PC-9 (cell line): ENCODE data around the gene PIEZO2. TPM values are rescaled to one million over a fixed set of nuclear protein-coding genes. Genes with fewer than 3 reads are reported as not detected.

ENCODE experiments used
- BruUV-seq: library from RNA; stranded (reverse); fragments of 400-500 nt; replicated peaks from 2 replicates; lab custom pipeline; 2021; lab: Mats Ljungman, UMichigan
- CTCF ChIA-PET: fragments of 300-600 bp; sonication (Branson Sonifier 250); formaldehyde crosslinking; loops from one replicate; lab custom pipeline; 2022; ENCODE audit warnings: antibody characterized with exemption; lab: Charles Lee
- POLR2A ChIA-PET: fragments of 300-600 bp; sonication (Branson Sonifier 250); formaldehyde crosslinking; loops from one replicate; lab custom pipeline; 2022; ENCODE audit warnings: antibody characterized with exemption; ENCODE audit not compliant: unreplicated experiment; lab: Charles Lee
- DNase-seq, 2 experiments: peaks; one replicate each; pipeline versions ENCODE4 v3.0.0 to v3.0.0-alpha.2; 2015 to 2022; ENCODE audit warnings: mixed read lengths in 1 of 2
- H2AFZ ChIP-seq: fragments of 200-600 bp; sonication (generic); 2 replicates; pipeline ENCODE4 v1.8.1; 2017; ENCODE audit warnings: antibody characterized with exemption
- H3F3A ChIP-seq: fragments of 200-600 bp; sonication (generic); 2 replicates; pipeline ENCODE4 v1.8.1; 2017; ENCODE audit warnings: antibody characterized with exemption, mild to moderate bottlenecking, low read depth; ENCODE audit not compliant: insufficient read depth
- H3K27ac ChIP-seq: fragments of 200-600 bp; sonication (generic); 2 replicates; pipeline ENCODE4 v1.6.1; 2016; ENCODE audit warnings: mixed run types
- H3K27me3 ChIP-seq: fragments of 200-600 bp; sonication (generic); 2 replicates; pipeline ENCODE4 v1.6.1; 2016; ENCODE audit warnings: low read depth, mixed run types; ENCODE audit not compliant: insufficient read depth
- H3K36me3 ChIP-seq: fragments of 200-600 bp; sonication (generic); 2 replicates; pipeline ENCODE4 v1.6.1; 2016; ENCODE audit warnings: low read depth, mixed run types
- H3K4me1 ChIP-seq: fragments of 200-600 bp; sonication (generic); replicated peaks from 2 replicates; pipeline ENCODE4 v1.6.1; 2016; ENCODE audit warnings: mixed run types; ENCODE audit not compliant: insufficient read depth
- H3K4me2 ChIP-seq: fragments of 200-600 bp; sonication (generic); 2 replicates; pipeline ENCODE4 v1.6.1; 2017; ENCODE audit warnings: mixed run types
- H3K4me3 ChIP-seq: fragments of 200-600 bp; sonication (generic); 2 replicates; pipeline ENCODE4 v1.6.1; 2016; ENCODE audit warnings: mixed run types
- H3K79me2 ChIP-seq: fragments of 200-600 bp; sonication (generic); 2 replicates; pipeline ENCODE4 v1.6.1; 2017; ENCODE audit warnings: low read depth, mixed run types
- H3K9me2 ChIP-seq: fragments of 200-600 bp; sonication (generic); 2 replicates; pipeline ENCODE4 v1.8.1; 2017; ENCODE audit warnings: mild to moderate bottlenecking; ENCODE audit not compliant: insufficient read depth
- H3K9me3 ChIP-seq: fragments of 200-600 bp; sonication (generic); 2 replicates; pipeline ENCODE4 v1.8.1; 2016; ENCODE audit warnings: low read depth; ENCODE audit not compliant: insufficient read depth
- H4K20me1 ChIP-seq: fragments of 200-600 bp; sonication (generic); 2 replicates; pipeline ENCODE4 v1.8.1; 2017; ENCODE audit not compliant: insufficient read depth
- CTCF ChIP-seq: fragments of 200-600 bp; sonication (generic); conservative IDR thresholded peaks from 2 replicates; pipeline ENCODE4 v1.6.1; 2017; ENCODE audit warnings: mixed run types, antibody characterized with exemption, mild to moderate bottlenecking, moderate library complexity
- EZH2 ChIP-seq: fragments of 200-600 bp; sonication (generic); IDR thresholded peaks from 2 replicates; pipeline ENCODE4 v1.8.0; 2017; ENCODE audit warnings: antibody characterized with exemption, low read depth
- intact Hi-C: fragments of 100-400 bp; cut with micrococcal nuclease; formaldehyde crosslinking; loops from one replicate; pipeline ENCODE4 v1.10.0; 2022; ENCODE audit not compliant: unreplicated experiment
- total RNA-seq: library from RNA; stranded (reverse); gene quantifications from 2 replicates; pipeline ENCODE4 v1.2.3, GENCODE V29; 2021

Gene PIEZO2
- total RNA-seq, 1 experiment from 2014 or later = not detected

GRCh38 chr18:10997885-10998284 is 151.5 kb downstream of the PIEZO2 start:
- ChIA-PET CTCF (no interaction called here), POLR2A (no interaction called here)
- no peak overlapping the region for H2AFZ ChIP-seq
- no peaks in the 10 kb centered on the region for H4K20me1 ChIP-seq
- no peaks in the 10 kb centered on the region for H3F3A ChIP-seq
- BruUV-seq = no TSS peak
- no peak for DNase-seq
- H3K9me2 ChIP-seq = no peaks in the 10 kb centered on the region; the same call in none of the 2 replicates
- peaks cover 34% of the 10 kb centered on the region for H3K27me3 ChIP-seq
- no peaks in the 10 kb centered on the region for H3K9me3 ChIP-seq
- TF ChIP-seq CTCF (no peak), EZH2 (no peak)
- H3K79me2 ChIP-seq = no peaks in the 10 kb centered on the region
- intact Hi-C loops = no loop called here
- H3K4me2 ChIP-seq = no peak overlapping the region
- no peak overlapping the region for H3K4me3 ChIP-seq
- H3K27ac ChIP-seq = no peak overlapping the region
- no peaks in the 10 kb centered on the region for H3K4me1 ChIP-seq
- H3K36me3 ChIP-seq = no peaks in the 10 kb centered on the region

GRCh38 chr18:10995550-10995949 is 153.8 kb downstream of the PIEZO2 start:
- intact Hi-C loops = no loop called here
- Histone ChIP-seq H3K27ac (no peak overlapping the region), H3K9me2 (no peaks in the 10 kb centered on the region; the same call in none of the 2 replicates), H3K36me3 (no peaks in the 10 kb centered on the region), H3K79me2 (no peaks in the 10 kb centered on the region), H4K20me1 (no peaks in the 10 kb centered on the region), H3K4me3 (no peak overlapping the region), H2AFZ (no peak overlapping the region), H3K4me2 (no peak overlapping the region), H3K9me3 (no peaks in the 10 kb centered on the region), H3K4me1 (no peaks in the 10 kb centered on the region), H3K27me3 (peaks cover 19% of the 10 kb centered on the region), H3F3A (no peaks in the 10 kb centered on the region)
- no peak for TF ChIP-seq CTCF
- TF ChIP-seq EZH2 = no peak
- POLR2A ChIA-PET = no interaction called here
- BruUV-seq = no TSS peak
- DNase-seq = no peak
- CTCF ChIA-PET = no interaction called here

- H3K4me2 ChIP-seq = no peak overlapping the region
- H4K20me1 ChIP-seq = no peaks in the 10 kb centered on the region
- no peak overlapping the region for H3K27ac ChIP-seq
- ChIA-PET POLR2A (no interaction called here), CTCF (no interaction called here)
- H3K9me3 ChIP-seq = no peaks in the 10 kb centered on the region
- DNase-seq = no peak
- H3K79me2 ChIP-seq = no peaks in the 10 kb centered on the region
- no TSS peak for BruUV-seq
- intact Hi-C loops = no loop called here
- H2AFZ ChIP-seq = no peak overlapping the region
- no peaks in the 10 kb centered on the region for H3K36me3 ChIP-seq
- peaks cover 11% of the 10 kb centered on the region; the same call in 1 of the 2 replicates for H3K27me3 ChIP-seq
- no peak overlapping the region for H3K4me3 ChIP-seq
- H3K9me2 ChIP-seq = no peaks in the 10 kb centered on the region
- H3K4me1 ChIP-seq = no peaks in the 10 kb centered on the region
- TF ChIP-seq EZH2 = no peak
- TF ChIP-seq CTCF = no peak
- H3F3A ChIP-seq = no peaks in the 10 kb centered on the region
Observed at GRCh38 chr18:10989486-10989885, 159.9 kb downstream of the PIEZO2 start.
